WI38 (cell line): ENCODE measurements around the gene PIN1.
A peak's percentile ranks its signal among the peaks of the same experiment; 100 is the strongest.
"Not testable (repeated sequence)": the region's sequence is repeated elsewhere in the genome, so short reads cannot be mapped to it uniquely, and the experiment has no call there.

Experiments
- H3K4me3 ChIP-seq: 2 replicates; pipeline ENCODE4 v1.5.1; 2011; ENCODE audit warnings: low read depth, mild to moderate bottlenecking, control low read depth, low read length
- TF ChIP-seq, protein P1 (sequence below): IDR thresholded peaks from 2 replicates; pipeline ENCODE4 v1.5.1; 2012; ENCODE audit warnings: low read depth, mild to moderate bottlenecking, control low read depth, low read length

Gene PIN1

DNA sequence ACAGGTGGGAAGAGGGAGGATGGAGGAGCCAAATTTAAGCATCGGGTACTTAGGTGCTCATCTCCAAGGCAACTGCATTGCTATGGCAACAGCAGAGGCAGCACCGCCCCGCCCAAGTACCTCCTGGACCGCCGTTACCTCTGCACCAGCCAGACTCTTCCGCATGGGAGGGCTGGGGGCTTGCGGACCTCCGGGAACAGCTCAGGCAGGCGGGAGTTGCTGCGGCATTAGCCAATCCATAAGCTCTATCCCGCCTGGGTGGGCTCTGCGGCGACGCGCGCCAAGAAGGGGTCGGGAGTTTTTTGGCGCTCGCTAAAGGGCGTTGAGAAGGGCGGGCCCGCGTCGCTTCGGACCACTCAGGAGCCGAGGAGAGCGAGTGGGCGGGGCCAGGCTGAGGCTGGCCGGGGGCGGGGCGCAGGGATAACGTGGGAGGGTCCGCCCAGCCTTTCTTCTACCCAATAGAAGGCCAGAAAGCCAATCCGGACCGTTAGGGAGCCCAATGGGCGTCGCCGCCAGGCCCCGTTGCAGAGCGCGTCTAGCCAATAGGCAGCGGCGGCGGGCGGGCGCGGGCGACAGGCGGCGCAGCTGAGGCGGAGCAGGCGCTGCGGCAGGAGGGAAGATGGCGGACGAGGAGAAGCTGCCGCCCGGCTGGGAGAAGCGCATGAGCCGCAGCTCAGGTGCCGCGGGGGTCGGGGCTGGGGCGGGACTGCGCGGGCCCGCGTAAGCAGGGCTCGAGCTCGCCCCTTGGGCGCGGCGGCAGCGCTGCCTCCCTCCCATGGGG is at the start of gene PIN1:
Gene PIN1 (plus strand): TSS at position 593 of the 781 bp plus-strand sequence. CDS start 27 bp downstream, at position 620.
- H3K4me3 ChIP-seq, result peak within 1 kb of the TSS; percentile 93
- TF ChIP-seq, protein P1, sequence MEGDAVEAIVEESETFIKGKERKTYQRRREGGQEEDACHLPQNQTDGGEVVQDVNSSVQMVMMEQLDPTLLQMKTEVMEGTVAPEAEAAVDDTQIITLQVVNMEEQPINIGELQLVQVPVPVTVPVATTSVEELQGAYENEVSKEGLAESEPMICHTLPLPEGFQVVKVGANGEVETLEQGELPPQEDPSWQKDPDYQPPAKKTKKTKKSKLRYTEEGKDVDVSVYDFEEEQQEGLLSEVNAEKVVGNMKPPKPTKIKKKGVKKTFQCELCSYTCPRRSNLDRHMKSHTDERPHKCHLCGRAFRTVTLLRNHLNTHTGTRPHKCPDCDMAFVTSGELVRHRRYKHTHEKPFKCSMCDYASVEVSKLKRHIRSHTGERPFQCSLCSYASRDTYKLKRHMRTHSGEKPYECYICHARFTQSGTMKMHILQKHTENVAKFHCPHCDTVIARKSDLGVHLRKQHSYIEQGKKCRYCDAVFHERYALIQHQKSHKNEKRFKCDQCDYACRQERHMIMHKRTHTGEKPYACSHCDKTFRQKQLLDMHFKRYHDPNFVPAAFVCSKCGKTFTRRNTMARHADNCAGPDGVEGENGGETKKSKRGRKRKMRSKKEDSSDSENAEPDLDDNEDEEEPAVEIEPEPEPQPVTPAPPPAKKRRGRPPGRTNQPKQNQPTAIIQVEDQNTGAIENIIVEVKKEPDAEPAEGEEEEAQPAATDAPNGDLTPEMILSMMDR, result peak; percentile 41; the same call in 1 of the 2 replicates

DNA sequence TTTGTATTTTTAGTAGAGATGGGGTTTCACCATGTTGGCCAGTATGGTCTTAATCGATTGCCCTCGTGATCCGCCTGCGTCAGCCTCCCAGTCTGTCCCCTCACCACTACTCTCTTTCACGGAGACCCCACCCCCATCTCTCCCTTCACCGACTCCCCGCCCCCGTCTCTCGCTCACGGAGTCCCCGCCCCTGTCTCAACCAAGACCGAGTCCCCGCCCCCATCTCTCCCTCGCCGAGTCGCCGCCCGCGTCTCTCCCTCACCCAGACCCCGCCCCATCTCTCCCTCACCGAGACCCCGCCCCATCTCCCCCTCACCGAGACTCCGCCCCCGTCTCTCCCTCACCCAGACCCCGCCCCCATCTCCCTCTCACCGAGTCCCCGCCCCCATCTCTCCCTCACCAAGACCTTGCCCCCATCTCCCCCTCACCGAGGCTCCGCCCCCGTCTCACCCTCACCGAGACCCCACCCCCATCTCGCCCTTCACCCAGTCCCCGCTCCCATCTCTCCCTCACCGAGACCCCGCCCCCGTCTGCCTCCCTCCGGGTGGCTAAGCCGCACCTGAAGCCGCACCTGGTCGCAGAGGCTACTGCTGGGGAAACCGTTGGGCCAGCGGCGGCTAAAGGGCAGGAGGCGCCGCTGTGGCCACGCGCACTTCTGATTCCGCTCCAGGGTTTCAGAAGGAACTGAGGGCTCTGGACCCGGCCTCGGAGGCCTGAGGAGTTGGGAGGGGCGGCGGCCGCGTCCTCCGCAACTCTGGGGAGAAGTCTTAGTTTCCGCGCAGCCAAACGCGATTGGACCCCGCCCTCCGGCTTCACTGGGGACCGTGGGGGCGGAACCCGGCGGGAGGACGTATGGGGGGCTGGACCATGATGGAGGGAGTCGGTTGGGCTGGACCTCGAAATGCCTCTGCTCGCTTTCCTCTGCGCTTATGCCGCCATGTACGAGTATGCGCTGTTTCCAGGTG is 49.5 kb upstream of the PIN1 start:
- H3K4me3 ChIP-seq, result peak overlapping the region; percentile 77
- TF ChIP-seq, protein P1, result no peak

DNA sequence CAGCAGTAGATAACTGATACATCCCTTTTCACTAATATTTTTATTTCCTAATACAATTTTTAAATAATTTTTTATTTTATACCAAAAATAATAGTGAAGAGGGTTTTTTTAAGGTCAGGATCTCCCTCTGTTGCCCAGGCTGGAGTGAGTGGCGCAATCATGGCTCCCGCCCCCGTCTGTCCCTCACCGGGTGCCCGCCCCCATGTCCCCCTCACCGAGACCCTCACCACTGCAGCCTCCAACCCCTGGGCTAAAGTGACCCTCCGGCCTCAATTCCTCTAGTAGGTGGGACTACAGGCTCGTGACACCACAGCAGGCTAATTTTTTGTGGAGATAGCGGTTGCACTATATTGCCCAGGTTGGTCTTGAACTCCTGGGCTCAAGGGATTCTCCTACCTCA is 48.8 kb upstream of the PIN1 start:
- peak overlapping the region; percentile 77 for H3K4me3 ChIP-seq
- TF ChIP-seq, protein P1, result no peak

DNA sequence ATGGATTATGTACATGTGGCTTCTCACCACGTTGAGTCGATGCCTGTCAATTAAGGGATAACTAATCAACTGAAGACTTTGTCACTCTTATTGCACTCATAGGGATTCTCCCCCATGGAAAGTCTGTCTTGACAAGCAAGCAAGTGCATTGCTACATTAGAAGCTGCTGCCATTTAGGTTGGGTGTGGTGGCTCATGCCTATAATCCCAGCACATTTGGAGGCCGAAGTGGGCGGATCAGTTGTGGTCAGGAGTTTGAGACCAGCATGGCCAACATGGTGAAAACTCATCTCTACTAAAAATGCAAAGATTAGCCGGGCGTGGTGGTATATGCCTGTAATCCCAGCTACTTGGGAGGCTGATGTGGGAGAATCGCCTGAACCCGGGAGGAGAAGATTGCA is 48.3 kb upstream of the PIN1 start:
- no peak overlapping the region for H3K4me3 ChIP-seq
- TF ChIP-seq, protein P1, result no peak

DNA sequence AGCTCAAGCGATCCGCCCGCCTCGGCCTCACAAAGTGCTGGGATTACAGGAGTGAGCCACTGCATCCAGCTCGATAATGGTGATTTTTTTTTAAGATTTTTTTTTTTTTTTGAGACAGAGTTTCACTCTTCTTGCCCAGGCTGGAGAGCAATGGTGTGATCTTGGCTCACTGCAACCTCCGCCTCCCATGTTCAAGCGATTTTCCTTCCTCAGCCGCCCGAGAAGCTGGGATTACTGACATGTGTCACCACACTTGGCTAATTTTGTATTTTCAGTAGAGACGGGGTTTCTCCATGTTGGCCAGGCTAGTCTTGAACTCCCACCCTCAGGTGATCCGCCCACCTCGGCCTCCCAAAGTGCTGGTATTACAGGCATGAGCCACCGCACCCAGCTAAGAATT is 46.5 kb upstream of the PIN1 start:
- not testable (repeated sequence) for H3K4me3 ChIP-seq

DNA sequence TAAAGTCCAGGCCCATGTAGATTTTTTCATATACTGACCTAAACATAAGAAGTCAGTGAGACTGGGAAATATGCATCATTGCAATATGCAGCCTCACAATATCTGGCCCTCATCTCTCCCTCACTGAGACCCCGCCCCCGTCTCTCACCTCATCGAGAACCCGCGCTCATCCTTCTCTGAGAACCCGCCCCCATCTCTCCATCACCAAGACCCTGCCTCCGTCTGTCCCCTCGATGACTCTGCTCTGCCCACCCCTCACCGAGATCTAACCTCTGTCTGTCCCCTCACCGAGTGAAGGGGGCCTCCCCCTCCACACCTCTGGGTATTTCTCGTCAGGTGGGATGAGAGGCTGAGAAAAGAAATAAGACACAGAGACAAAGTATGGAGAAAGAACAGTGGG is 46.1 kb upstream of the PIN1 start:
- no peak overlapping the region for H3K4me3 ChIP-seq
- TF ChIP-seq, protein P1, result no peak

DNA sequence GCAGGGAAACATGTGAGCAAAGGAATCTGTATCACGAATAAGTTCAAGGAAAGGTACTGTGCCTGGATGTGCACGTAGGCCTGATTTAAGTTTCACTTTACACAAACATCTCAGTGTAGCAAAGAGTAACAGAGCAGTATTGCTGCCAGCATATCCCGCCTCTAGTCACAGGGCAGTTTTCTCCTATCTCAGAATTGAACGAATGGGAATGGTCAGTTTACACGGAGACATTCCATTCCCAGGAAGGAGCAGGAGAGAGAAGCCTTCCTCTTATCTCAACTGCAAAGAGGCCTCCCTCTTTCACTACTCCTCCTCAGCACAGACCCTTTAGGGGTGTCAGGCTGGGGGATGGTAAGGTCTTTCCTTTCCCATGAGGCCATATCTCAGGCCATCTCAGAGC is 45.5 kb upstream of the PIN1 start:
- not testable (repeated sequence) for H3K4me3 ChIP-seq

DNA sequence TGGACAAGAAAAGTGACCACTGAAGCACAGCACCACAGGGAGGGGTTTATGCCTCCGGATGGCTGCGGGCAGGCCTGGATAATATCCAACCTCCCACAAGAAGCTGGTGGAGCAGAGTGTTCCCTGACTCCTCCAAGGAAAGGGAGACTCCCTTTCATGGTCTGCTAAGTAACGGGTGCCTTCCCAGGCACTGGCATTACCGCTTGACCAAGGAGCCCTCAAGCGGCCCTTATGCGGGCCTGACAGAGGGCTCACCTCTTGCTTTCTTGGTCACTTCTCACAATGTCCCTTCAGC is 44.1 kb upstream of the PIN1 start:
- H3K4me3 ChIP-seq, result peak overlapping the region; percentile 56
